GM18511 (cell line): ENCODE data around the gene SMIM32.

Experiments used
- ATAC-seq: cut with Tn5 transposase; IDR thresholded peaks from one replicate; pipeline ENCODE4 v1.9.1; 2021; ENCODE audit warnings: mild to moderate bottlenecking, moderate library complexity; ENCODE audit not compliant: unreplicated experiment

SMIM32 gene

DNA sequence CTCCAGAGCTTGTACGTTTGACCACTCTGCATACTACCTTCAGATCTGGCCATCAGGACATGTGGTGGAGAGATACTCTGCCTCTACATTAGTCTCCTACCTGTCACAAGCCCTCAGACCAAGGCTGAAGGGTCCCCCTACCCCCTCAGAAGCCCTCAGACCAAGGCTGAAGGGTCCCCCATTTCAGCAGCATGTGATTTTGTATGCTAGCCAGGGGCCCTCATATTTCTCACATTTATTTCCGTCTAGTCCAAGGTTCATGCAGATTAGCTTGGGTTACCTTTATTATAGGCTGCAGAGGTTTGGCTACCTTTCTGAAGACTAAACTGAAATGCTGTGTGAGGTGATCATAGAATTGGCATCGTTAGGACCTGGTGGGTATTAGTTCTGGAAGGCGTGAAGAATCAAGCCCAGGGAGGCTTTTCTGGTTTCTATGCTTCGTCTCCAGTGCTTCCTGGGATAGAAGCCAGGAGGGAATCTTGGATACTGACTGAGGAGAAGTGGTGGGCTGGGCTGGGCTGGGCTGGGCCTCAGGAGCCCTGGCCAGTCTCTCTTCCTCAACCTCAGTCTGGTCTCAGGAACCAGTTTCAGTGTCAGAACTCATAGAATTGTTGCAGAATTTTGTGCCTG is 2.8 kb downstream of the SMIM32 start:
- no peak for ATAC-seq

DNA sequence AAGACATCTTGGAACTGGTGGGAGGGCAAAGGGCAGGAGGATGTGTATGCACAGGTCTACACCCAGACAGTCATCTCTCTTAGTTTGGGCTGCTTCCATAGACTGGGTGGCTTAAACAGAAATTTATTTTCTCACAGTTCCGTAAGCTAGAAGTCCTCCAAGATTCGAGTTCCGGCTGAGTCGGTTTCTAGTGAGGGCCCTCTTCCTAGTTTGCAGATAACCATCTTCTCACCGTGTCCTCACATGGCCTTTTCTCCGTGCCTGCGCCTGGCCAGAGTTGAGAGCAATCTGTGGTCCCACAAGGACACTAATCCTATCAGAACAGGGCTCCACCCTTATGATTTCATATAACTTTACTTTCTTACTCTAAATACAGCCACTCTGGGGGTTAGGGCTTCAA is 4.1 kb downstream of the SMIM32 start:
- ATAC-seq, result no peak

DNA sequence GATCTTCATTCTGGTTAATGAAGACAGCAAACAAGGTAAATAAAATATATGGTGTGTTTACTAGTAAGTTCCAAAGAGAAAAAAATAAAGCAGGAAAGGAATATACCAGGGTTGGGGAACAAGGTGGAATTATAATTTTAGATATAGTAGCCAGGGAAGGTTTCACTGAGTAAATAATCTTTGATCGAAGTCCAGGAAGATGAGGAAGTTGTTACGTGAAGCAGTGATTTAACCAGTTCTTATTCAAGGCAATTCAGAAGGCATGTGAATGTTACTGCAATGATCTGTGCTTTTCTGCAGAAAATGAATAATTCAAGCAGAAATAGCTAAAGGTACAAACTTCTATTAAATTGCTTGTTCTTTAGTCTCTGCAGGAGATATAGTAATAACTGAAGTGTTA is 6.2 kb downstream of the SMIM32 start:
- ATAC-seq, result no peak

DNA sequence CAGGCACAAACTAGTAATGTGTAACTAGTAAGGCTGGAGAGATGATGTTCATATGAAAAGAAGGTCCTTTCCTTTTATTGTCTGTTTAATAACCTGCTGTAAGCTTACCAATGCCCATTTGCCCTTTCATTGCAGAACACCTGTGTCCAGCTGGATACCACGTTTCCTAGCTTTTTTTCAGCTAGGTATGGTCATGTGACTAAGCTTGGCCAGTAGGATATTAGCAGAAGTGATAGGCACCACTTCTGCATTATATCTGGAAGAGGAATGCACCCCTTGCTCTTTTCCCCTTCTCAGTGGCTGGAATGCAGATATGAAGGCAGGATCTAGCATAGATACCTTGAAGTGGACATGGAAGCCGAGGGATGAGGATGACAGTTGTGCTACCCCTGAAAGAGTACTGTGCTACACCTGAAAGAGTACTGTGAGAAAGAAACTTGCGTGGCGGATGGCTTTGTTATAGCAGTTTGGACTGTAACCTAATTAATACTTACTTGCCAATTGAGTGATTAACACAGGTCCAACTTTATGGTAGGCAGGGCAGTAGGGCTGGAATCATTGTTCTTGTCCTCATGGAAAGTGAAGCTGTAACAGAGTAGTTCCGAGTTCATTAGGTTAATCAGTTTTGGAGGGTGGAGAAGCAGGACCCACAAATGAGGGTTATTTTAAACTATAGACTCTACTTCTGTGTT is 6.8 kb downstream of the SMIM32 start:
- ATAC-seq, result no peak

DNA sequence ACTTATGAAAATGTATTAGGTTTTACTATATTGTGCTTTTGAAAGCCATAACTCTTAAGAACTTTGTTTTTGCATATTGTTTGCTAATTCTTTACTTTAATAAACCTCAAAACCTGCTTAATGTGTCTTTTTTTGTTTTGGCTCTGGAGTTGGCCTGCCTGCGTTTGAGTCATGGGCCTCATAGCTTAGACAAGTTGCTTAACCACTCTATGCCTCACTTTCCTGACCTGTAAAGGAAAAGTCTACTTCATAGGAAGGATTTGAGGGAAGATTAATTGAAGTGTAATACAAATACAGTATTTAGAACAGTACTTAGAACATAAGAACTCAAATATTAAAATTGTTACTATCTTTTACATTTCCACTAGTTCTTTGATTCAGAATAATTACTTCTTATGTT is 10.3 kb downstream of the SMIM32 start:
- no peak for ATAC-seq

DNA sequence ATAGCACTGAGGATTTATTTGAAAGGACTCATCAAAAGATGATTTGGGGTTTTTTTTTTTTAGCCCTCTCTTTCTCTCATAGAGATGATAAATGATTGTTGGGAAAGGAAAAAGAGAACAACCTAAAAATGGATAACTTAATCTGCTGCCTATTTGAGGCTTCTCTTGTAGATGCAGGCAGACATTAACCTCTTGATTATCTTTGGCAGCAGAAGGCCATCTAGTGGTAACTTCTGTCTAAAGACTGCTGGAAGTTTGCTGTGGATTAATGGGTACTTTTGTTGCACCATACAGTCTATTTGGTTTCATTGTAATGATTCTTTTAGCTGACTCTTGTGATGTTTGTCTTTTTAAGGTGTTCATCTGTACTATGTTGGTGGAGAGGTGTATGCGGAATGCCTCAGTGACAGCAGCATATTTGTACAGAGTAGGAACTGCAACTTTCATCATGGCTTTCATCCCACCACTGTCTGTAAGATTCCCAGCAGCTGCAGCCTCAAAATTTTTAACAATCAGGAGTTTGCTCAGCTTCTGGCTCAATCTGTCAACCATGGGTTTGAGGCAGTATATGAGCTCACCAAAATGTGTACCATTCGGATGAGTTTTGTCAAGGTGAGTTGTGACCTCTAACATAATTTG is 18.8 kb downstream of the SMIM32 start:
- ATAC-seq, result peak; percentile 82

DNA sequence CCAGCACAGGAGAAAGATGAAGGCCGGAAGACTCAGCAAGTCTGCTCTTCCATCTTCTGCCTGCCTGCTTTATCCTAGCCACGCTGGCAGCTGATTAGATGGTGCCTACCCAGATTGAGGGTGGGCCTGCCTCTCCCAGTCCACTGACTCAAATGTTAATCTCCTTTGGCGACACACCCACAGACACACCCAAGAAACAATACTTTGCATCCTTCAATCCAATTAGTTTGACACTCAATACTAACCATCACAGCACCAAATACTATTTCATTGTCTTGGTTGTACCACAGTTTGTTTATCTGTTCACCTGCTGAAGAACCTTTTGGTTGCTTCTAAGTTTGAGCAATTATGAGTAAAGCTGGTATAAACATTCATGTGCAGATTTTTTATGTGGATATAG is 23.7 kb downstream of the SMIM32 start:
- no peak for ATAC-seq

DNA sequence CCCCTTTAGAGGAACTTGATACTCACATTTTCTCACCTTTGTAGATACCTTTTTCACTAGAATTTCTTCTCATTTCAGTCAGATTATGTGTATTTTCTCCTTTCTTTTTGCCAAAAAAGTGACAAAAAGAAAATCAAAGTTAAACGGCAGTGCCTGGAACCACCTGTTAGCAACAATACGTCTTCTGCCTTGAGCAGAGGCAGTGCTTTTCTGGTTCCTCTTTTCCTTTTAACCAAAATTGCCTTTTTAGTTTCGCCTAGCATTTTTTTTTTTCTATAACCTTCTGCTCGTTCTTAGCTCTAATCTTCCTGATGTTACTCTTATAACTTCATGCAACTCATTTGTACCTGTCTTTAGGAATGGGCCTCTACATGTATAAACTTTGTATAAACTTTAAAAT is 26.1 kb downstream of the SMIM32 start:
- peak; percentile 83 for ATAC-seq

DNA sequence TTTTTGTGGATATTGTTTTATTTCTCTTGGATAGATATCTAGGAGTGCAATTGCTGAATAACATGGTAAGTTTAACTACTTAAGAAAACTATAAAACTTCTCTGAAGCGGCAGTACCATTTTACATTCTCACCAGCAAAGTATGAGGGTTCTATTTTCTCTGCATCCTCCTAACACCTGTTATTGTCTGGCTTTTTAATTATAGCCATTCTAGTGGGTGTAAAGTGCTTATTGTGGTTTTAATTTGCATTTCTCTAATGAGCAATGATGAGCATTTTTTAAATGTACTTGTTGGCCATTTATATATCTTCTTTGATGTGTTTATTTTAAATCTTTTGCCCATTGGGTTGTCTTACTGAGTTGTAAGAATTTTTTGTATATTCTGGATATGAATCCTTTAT is 28.7 kb downstream of the SMIM32 start:
- ATAC-seq, result peak; percentile 53

DNA sequence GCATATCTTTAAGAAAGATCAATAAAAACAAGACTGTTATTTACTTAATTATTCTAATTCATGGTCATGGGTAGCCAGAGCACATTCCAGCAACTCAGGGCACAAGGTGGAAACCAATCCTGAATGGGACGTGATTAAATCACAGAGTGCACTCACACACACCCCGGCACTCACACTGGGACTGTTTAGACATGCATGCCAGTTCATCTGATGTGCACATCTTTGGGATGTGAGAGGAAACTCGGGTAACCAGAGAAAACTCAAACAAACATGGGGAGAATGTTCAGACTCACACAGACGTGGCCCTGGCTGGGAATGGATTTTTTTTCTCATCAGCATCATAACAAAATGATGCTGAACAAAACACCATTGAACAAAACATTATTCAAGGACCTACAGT is 31.0 kb downstream of the SMIM32 start:
- no peak for ATAC-seq

DNA sequence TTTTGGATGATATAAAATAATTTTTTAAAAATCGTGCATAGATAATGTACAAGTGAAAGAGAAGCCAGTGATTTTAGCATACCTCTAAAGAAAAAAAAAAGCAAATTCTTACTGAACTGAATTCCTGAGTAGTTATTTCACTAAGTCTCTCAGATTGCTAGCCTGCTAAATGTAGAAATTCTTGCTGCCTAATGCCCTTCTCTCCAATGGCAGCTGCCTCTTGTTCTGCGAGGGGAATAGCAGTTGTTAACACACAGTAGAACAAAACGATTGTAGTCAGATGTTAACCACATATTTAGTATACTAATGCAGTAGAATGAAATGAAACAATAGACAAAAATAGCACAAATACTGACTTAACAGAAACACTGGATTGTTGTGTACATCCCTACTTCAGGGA is 33.5 kb downstream of the SMIM32 start:
- ATAC-seq, result no peak

DNA sequence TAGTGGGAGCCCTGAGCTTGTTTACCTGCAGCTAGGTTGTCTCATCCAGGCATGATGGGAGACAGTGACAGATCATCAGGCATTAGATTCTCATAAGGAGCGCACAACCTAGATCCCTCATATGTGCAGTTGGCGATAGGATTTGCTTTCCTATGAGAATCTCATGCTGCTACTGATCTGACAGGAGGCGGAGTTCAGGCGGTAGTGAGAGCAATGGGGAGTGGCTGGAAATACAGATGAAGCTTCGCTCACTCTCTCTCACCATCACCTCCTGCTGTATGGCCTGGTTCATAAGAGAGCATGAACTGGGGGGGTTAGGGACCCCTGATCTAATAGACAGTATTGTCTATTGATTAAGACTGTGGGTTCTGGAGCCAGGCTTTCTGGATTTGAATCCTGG is 35.4 kb downstream of the SMIM32 start:
- ATAC-seq, result no peak

DNA sequence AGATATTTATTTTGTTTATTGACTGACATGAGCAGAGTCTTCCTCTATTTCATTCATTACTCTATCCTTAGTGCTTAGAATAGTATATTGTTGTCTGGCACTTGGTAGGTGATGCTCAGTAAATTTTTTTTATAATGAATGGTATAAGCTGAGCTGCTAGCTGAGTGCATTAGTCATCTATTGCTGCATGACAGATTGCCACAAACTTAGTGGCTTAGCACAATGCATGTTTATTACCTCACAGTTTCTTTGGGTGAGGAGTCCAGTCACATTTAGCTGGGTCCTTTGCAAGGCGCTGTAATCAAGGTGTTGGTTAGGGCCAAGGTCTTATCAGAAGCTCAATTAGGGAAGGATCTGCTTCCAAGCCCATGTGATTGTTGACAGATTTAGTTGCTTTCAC is 37.2 kb downstream of the SMIM32 start:
- ATAC-seq, result no peak

DNA sequence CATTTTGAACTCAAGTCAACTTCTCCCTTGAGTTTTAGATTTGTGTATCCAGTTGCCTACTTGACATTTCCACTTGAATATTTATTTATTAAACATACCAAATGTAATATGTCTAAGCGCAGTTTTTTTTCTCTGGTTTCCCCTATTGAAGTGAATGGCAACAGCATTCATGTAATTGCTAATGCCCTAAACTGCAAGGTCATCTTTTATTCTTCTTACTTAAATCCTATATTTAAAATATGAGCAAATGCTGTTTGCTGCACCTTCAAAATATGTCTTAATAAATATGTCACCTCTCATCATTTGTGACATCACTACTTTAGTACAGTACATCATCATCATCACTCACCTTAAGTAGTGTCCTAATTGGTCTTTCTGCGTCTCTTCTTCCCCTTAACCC is 37.9 kb downstream of the SMIM32 start:
- no peak for ATAC-seq

DNA sequence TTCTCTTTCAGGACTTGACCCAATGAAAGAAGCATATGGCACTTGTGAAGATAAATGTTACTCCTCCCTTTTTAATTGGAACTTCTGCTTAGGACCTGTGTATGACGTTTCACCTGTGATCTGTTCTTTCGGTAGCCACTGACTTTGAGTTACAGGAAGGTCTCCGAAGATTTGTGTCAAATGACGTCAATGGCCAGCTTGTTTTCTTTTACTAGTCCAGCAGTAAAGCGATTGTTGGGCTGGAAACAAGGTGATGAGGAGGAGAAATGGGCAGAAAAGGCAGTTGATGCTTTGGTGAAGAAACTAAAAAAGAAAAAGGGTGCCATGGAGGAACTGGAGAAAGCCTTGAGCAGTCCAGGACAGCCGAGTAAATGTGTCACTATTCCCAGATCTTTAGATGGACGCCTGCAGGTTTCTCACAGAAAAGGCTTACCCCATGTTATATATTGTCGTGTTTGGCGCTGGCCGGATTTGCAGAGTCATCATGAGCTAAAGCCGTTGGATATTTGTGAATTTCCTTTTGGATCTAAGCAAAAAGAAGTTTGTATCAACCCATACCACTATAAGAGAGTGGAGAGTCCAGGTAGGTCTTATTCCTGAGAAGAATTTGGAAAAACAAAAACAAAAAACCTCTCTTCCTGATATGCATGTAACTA is 39.3 kb downstream of the SMIM32 start:
- no peak for ATAC-seq

DNA sequence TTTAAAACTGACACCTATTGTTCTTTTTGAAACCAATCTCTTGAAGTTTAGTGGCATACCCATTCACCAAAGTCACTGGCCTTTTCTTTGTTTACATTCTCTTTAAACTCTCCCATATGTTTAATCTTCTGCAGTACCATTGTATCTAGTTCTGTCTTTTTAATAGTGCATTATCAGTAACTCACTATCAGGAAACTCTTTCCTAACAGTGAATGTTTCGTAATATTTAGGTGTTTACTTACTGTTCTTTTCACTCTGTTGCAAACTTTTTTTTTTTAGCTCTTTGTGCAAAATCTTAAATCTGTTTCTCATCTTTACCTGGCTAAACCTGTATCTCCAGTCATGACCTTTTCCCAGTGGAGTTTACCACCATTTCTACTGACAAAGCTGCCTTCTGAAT is 43.1 kb downstream of the SMIM32 start:
- ATAC-seq, result no peak

DNA sequence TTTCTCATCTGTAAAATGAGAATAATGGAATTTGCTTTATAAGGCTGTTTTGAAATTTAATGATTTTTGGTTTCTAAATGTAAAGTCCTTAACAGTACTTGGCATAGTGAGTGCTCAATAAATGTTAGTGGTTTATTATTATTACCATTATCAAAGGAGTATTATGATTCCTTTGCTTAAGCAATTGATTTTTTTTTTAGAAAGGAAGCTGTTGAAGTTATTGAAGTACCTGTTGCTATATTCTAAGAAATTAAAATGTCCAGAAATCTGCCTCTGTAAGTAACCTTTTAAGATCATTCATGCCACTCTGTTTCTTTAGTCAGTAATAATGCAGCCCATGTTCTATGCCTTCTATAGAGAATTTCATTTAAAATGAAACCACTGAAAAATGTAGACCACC is 45.3 kb downstream of the SMIM32 start:
- no peak for ATAC-seq

DNA sequence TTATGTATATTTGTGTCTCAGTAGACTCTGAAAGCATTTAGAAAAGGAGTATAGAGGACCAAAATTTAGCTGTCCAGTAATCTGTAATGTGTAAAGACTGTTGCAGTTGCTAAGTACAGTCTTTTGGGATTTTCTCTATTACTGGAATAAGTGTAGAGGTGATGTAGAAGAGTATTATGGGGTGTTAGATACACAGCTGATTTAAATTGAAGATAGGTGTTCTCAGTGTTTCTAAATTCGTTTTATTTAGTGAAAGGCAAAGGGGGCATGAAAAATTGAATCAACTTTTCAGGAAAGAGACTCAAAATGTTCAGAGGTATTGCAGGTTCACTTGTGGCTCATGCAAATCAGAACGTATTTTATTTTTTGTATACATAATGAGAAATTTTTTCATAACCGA is 46.8 kb downstream of the SMIM32 start:
- ATAC-seq, result no peak

DNA sequence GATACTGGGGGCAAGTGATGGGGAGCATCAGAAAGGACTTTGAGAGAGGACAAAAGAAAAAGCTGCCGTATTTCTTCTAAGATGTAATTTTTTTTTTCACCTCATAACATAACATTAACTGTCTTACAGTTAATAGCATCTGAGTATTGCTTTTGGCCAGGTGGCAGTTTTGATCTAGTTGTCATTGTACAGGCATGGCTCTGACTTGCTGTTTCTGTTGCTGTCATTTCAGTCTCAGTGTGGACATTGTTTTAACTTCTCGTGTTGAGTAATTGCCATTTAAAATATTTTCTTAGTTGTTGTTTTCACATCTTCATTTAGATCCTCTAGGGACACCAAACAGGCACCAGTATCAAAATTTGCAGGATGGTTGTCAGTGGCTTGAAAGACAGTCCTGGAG is 47.9 kb downstream of the SMIM32 start:
- ATAC-seq, result peak; percentile 58

DNA sequence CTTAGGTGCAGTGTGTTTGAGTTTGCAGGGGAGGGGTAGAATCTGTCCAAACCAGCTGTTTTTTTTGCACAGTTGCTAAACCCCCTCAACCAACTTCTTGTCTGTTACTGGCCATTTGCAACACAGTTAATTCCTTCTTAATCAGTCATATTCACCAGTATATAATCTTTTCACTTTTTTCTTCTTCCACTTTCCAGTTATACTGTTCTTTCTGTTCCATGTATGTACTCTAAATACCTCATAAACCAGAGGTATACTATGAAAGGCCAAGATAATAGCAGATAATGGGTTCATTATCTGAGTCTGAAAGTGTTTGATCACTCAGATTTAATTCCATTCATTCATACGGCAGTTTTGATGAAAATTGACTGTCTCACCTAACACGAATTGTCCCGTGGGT is 49.2 kb downstream of the SMIM32 start:
- ATAC-seq, result no peak

DNA sequence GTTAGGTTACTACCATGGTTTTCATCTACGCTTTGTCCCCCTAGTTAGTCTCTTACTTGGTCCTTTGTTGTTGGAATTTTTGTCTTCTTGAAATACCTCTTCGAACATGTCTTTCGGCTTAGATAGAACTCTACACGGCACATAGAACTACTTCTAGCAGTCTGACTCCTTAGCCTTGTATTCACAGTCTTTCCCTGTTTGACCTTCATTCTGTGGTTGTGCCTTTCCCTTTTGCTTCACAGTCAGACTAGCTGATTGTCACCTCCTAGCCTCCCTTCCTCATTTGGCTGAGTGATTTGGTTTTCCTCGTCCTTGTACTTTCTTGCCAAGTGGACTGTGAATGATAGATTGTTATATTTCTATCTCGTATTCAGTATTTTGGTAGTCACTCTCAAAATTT is 49.6 kb downstream of the SMIM32 start:
- ATAC-seq, result no peak

DNA sequence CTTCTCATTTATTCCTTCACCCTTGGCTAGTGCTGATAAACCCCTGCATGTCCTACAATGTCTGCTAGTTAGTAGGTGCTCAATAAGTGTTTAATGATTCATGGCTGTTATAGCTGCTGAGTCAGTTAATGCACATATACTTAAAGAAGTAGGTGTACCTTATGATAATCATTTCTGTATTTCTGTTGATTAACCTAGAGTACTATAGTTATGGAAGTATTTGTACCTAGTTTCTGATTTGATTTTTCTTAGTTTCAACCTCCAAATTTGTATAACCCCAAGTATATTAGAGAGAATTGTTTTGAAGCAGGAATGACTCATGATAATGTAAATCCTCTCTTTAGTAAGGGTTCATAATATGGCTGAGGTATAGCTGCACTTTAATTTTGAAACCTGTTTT is 51.4 kb downstream of the SMIM32 start:
- ATAC-seq, result peak; percentile 89
